Upper lobe of left lung (tissue), 4 donors: ENCODE measurements around the gene SSR3.

Experiments used
- CTCF ChIP-seq, 6 experiments: fragments of 450-650 bp in 4 of 6; fragments of 200-600 bp in 2 of 6; sonication (generic) in 2 of 6; IDR thresholded peaks; one replicate each; pipeline ENCODE4 v1.5.1; 2016 to 2019; ENCODE audit warnings: antibody characterized with exemption in 6 of 6
- POLR2A ChIP-seq, 4 donors: fragments of 450-650 bp; IDR thresholded peaks; one replicate each; pipeline ENCODE4 v1.5.1; 2016 to 2017; ENCODE audit warnings: antibody characterized with exemption in 4 of 4, mild to moderate bottlenecking in 2 of 4
- POLR2AphosphoS5 ChIP-seq, 2 donors: sonication (generic); formaldehyde crosslinking; IDR thresholded peaks; one replicate each; pipeline ENCODE4 v1.5.1; 2017; ENCODE audit warnings: antibody characterized with exemption in 2 of 2

DNA sequence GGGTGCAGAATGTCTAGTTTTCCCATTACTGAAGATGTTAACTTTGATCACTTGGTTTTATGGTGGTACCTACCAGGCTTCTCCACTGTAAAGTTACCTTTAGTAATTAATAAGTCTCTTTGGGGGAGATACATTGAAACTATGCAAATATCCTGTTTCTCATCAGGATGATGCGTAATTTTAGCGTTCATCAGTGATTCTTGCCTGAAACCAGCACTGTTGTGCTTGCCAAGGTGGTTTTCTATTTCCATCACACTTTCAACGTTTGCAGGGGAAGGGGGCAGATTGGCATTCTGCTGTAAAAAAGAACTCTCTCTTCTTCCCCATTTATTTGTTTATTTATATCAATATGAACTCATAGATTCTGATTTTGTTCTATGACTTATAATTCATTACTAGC is 61.0 kb downstream of the SSR3 start:
- TF ChIP-seq CTCF (IDR thresholded peaks at IDR 0.05) (no peak), POLR2AphosphoS5 (IDR thresholded peaks at IDR 0.05) (no peak), POLR2A (IDR thresholded peaks at IDR 0.05) (no peak)
